Right ventricle myocardium superior (tissue), 1 donor: ENCODE results near the gene TSPAN19. TPM values are rescaled to one million over a fixed set of nuclear protein-coding genes. Genes with fewer than 3 reads are reported as not detected.

ENCODE experiments used
- ATAC-seq: fragments of 200-7000 bp; cut with Tn5 transposase; one replicate; pipeline ENCODE4 v1.9.1; 2020; ENCODE audit warnings: mild to moderate bottlenecking; ENCODE audit not compliant: poor library complexity
- DNase-seq: peaks from one replicate; pipeline ENCODE4 v3.0.0-alpha.2; 2020
- intact Hi-C: fragments of 100-400 bp; cut with DNase I; formaldehyde crosslinking; loops from one replicate; pipeline ENCODE4 v1.11.2; 2022
- long read RNA-seq: library from polyadenylated mRNA; unstranded; transcript quantifications from one replicate; pipeline ENCODE4 v2.0.0, GENCODE V29; 2021
- total RNA-seq: library from RNA; stranded (reverse); fragmentation: NEBNext Ultra II Directional; extraction: Animal tissue kit (Norgen Biotek cat#: 25700); gene quantifications from one replicate; pipeline ENCODE4 v1.2.1, GENCODE V29; 2021
- donor health status: DM: no; HTN: yes; CAD: no; lungs with severe emphysema.

Gene TSPAN19
- 0.27 TPM for total RNA-seq
- long read RNA-seq, result 0 reads

- intact Hi-C loops, result no loop called here
- DNase-seq (peak; percentile 44), ATAC-seq (peak; percentile 98)
These were observed at the start of gene TSPAN19, which contains the start of gene LRRIQ1 for GRCh38 chr12:85036234-85036707. Gene TSPAN19, minus strand, starts transcription at chr12:85036277. Its CDS starts 6,331 bp downstream, at chr12:85029946. Gene LRRIQ1, plus strand, starts transcription at chr12:85036351. Its CDS starts 1,826 bp downstream, at chr12:85038177.

GRCh38 chr12:85085066-85085465 lies 49.0 kb upstream of the TSPAN19 start:
- no peak for ATAC-seq
- intact Hi-C loops, result no loop called here

GRCh38 chr12:85076688-85077430 lies 40.8 kb upstream of the TSPAN19 start:
- DNase-seq (no peak), ATAC-seq (no peak)
- intact Hi-C loops, result no loop called here

More at GRCh38 chr12:85085066-85085465, 49.0 kb upstream of the TSPAN19 start:
- no peak for DNase-seq

- ATAC-seq, result no peak
- no peak for DNase-seq
- intact Hi-C loops, result no loop called here
These were observed 36.7 kb upstream of the TSPAN19 start for GRCh38 chr12:85072826-85073225.

- no peak for ATAC-seq
- no peak for DNase-seq
- intact Hi-C loops, result no loop called here
These were observed 29.9 kb upstream of the TSPAN19 start for GRCh38 chr12:85065837-85066482.

GRCh38 chr12:85060916-85061315 lies 24.8 kb upstream of the TSPAN19 start:
- DNase-seq (no peak), ATAC-seq (no peak)
- intact Hi-C loops, result no loop called here

GRCh38 chr12:85059594-85059993 lies 23.5 kb upstream of the TSPAN19 start:
- no peak for DNase-seq
- ATAC-seq, result no peak
- intact Hi-C loops, result no loop called here

- no peak for ATAC-seq
- no peak for DNase-seq
- intact Hi-C loops, result no loop called here
These were observed 22.3 kb upstream of the TSPAN19 start for GRCh38 chr12:85058339-85058738.

GRCh38 chr12:85057370-85057963 lies 21.4 kb upstream of the TSPAN19 start:
- DNase-seq, result no peak
- intact Hi-C loops, result no loop called here
- ATAC-seq, result no peak

GRCh38 chr12:85043829-85044228 lies 7.8 kb upstream of the TSPAN19 start:
- DNase-seq, result no peak
- intact Hi-C loops, result no loop called here
- no peak for ATAC-seq

GRCh38 chr12:85041395-85041794 lies 5.3 kb upstream of the TSPAN19 start:
- DNase-seq (no peak), ATAC-seq (no peak)
- intact Hi-C loops, result no loop called here

- no peak for ATAC-seq
- no peak for DNase-seq
- intact Hi-C loops, result no loop called here
These were observed 656 bp upstream of the TSPAN19 start for GRCh38 chr12:85036733-85037132.

GRCh38 chr12:85029456-85029855 lies 6.6 kb downstream of the TSPAN19 start:
- no peak for DNase-seq
- ATAC-seq, result no peak
- intact Hi-C loops, result loop anchor here (5.0 kb wide), 1 partner anchor 152 kb away; no protein-coding TSS in a partner anchor

GRCh38 chr12:85018098-85018497 lies 18.0 kb downstream of the TSPAN19 start:
- ATAC-seq (no peak), DNase-seq (no peak)
- intact Hi-C loops, result no loop called here

GRCh38 chr12:85017618-85018017 lies 18.5 kb downstream of the TSPAN19 start:
- no peak for DNase-seq
- no peak for ATAC-seq
- intact Hi-C loops, result no loop called here

GRCh38 chr12:85017133-85017532 lies 18.9 kb downstream of the TSPAN19 start:
- DNase-seq (no peak), ATAC-seq (no peak)
- intact Hi-C loops, result no loop called here

GRCh38 chr12:85016413-85016812 lies 19.7 kb downstream of the TSPAN19 start:
- DNase-seq (no peak), ATAC-seq (no peak)
- intact Hi-C loops, result no loop called here

GRCh38 chr12:85007836-85008235 lies 28.2 kb downstream of the TSPAN19 start:
- intact Hi-C loops, result no loop called here
- ATAC-seq (no peak), DNase-seq (no peak)

- DNase-seq (no peak), ATAC-seq (no peak)
- intact Hi-C loops, result no loop called here
These were observed 29.9 kb downstream of the TSPAN19 start for GRCh38 chr12:85006206-85006605.

GRCh38 chr12:85005615-85006014 lies 30.5 kb downstream of the TSPAN19 start:
- DNase-seq (no peak), ATAC-seq (no peak)
- intact Hi-C loops, result no loop called here
